Hepatocyte (in vitro differentiated cells): ENCODE measurements around the gene RGCC.

ENCODE experiments used
- CTCF ChIP-seq: fragments of 200-600 bp; sonication (generic); IDR thresholded peaks from 2 replicates; pipeline ENCODE4 v1.5.1; 2016; ENCODE audit warnings: antibody characterized with exemption, mild to moderate bottlenecking; ENCODE audit not compliant: poor library complexity
- EZH2 ChIP-seq: fragments of 200-600 bp; sonication (generic); IDR thresholded peaks from 2 replicates; pipeline ENCODE4 v1.6.1; 2016; ENCODE audit warnings: antibody characterized with exemption, mild to moderate bottlenecking, borderline replicate concordance
- EZH2phosphoT487 ChIP-seq: fragments of 200-600 bp; sonication (generic); IDR thresholded peaks from one replicate; pipeline ENCODE4 v1.6.1; 2018; ENCODE audit warnings: antibody characterized with exemption, mild to moderate bottlenecking, low read depth, moderate library complexity; ENCODE audit not compliant: unreplicated experiment, severe bottlenecking

GRCh38 chr13:41460074-41460465 is 2.7 kb downstream of the RGCC start:
- no peak for TF ChIP-seq CTCF
- TF ChIP-seq EZH2phosphoT487, result no peak
- TF ChIP-seq EZH2, result no peak
